HFFc6 (cell line): ENCODE data around the gene IFITM2. TPM values are rescaled to one million over a fixed set of nuclear protein-coding genes. Genes with fewer than 3 reads are reported as not detected.
"Not testable (repeated sequence)": the region's sequence is repeated elsewhere in the genome, so short reads cannot be mapped to it uniquely, and the experiment has no call there.

Experiments used
- DNase-seq: peaks from one replicate; pipeline ENCODE4 v3.0.0-alpha.2; 2018
- H3K27ac Mint-ChIP-seq: 2 replicates; pipeline ENCODE4 v1.8.0; 2020; ENCODE audit warnings: mild to moderate bottlenecking, mixed read lengths
- H3K27me3 Mint-ChIP-seq: 2 replicates; pipeline ENCODE4 v1.8.0; 2021; ENCODE audit warnings: mild to moderate bottlenecking, moderate library complexity, mixed read lengths; ENCODE audit not compliant: insufficient read depth
- H3K36me3 Mint-ChIP-seq: 2 replicates; pipeline ENCODE4 v1.8.0; 2021; ENCODE audit warnings: low read depth, mixed read lengths
- H3K4me1 Mint-ChIP-seq: 2 replicates; pipeline ENCODE4 v1.8.0; 2020; ENCODE audit warnings: low read depth, mixed read lengths
- H3K4me3 Mint-ChIP-seq: 2 replicates; pipeline ENCODE4 v1.8.0; 2020; ENCODE audit warnings: mild to moderate bottlenecking, moderate library complexity, mixed read lengths
- H3K9me3 Mint-ChIP-seq: 2 replicates; pipeline ENCODE4 v1.8.0; 2020; ENCODE audit warnings: mild to moderate bottlenecking, mixed read lengths
- CTCF ChIP-seq: fragments of 200-600 bp; sonication (generic); IDR thresholded peaks from 2 replicates; pipeline ENCODE4 v1.5.0; 2021; ENCODE audit warnings: antibody characterized with exemption, mild to moderate bottlenecking
- long read RNA-seq: library from polyadenylated mRNA; unstranded; transcript quantifications from one replicate; pipeline ENCODE4 v2.0.0, GENCODE V29; 2019
- total RNA-seq, 6 experiments: library from RNA; stranded (reverse); fragmentation: NEBNext Ultra II Directional; extraction: Animal tissue kit (Norgen Biotek cat#: 25700); gene quantifications; 2 replicates in 1 of 6; 3 replicates in 5 of 6; pipeline ENCODE4 v1.2.3, GENCODE V29; 2021

IFITM2 gene
- total RNA-seq, result 100 to 1,000 TPM; 257 to 325 (median 291) TPM
- long read RNA-seq, transcript IFITM2-206 (2 exons, 892 nt), result major isoform, 223 of 231 reads
- long read RNA-seq, partial matches to known transcripts, result 4 of 231 reads
- long read RNA-seq, other reads (novel, unspliced or antisense), result 4 of 231 reads

GRCh38 chr11:307766-308708, at the start of gene IFITM2:
IFITM2 (plus strand) TSS chr11:307816; CDS start chr11:308193, 377 bp downstream.
- H3K27ac Mint-ChIP-seq, result peak within 1 kb of the TSS; percentile 93
- H3K27me3 Mint-ChIP-seq, H3K9me3 Mint-ChIP-seq, H3K36me3 Mint-ChIP-seq: not testable (repeated sequence)
- TF ChIP-seq CTCF, result peak; percentile 15; the same call in 1 of the 2 replicates
- peak; percentile 77 for DNase-seq
- peaks cover 36% of the 10 kb centered on the region for H3K4me1 Mint-ChIP-seq
- H3K4me3 Mint-ChIP-seq, result peak within 1 kb of the TSS; percentile 91

- TF ChIP-seq CTCF, result no peak
- H3K4me3 Mint-ChIP-seq, result no peak overlapping the region
- no peaks in the 10 kb centered on the region for H3K4me1 Mint-ChIP-seq
- H3K27me3 Mint-ChIP-seq, result peaks cover 23% of the 10 kb centered on the region
- no peaks in the 10 kb centered on the region; the same call in 1 of the 2 replicates for H3K9me3 Mint-ChIP-seq
- no peak overlapping the region for H3K27ac Mint-ChIP-seq
- H3K36me3 Mint-ChIP-seq, result no peaks in the 10 kb centered on the region
- no peak for DNase-seq
These were observed 48.2 kb upstream of the IFITM2 start for GRCh38 chr11:259413-259812.

- H3K4me1 Mint-ChIP-seq, result no peaks in the 10 kb centered on the region
- no peaks in the 10 kb centered on the region for H3K36me3 Mint-ChIP-seq
- no peak for DNase-seq
- no peak overlapping the region for H3K4me3 Mint-ChIP-seq
- peaks cover 23% of the 10 kb centered on the region for H3K27me3 Mint-ChIP-seq
- H3K9me3 Mint-ChIP-seq, result no peaks in the 10 kb centered on the region; the same call in 1 of the 2 replicates
- no peak for TF ChIP-seq CTCF
- no peak overlapping the region for H3K27ac Mint-ChIP-seq
These were observed 46.0 kb upstream of the IFITM2 start for GRCh38 chr11:261624-262023.

- Mint-ChIP-seq H3K27me3 (peaks cover 17% of the 10 kb centered on the region), H3K9me3 (no peaks in the 10 kb centered on the region; the same call in 1 of the 2 replicates), H3K4me3 (no peak overlapping the region; the same call in 1 of the 2 replicates), H3K27ac (no peak overlapping the region), H3K36me3 (no peaks in the 10 kb centered on the region), H3K4me1 (no peaks in the 10 kb centered on the region)
- TF ChIP-seq CTCF, result no peak
- DNase-seq, result no peak
These were observed 40.8 kb upstream of the IFITM2 start for GRCh38 chr11:266676-267439.

- DNase-seq, result no peak
- no peaks in the 10 kb centered on the region; the same call in 1 of the 2 replicates for H3K9me3 Mint-ChIP-seq
- H3K4me1 Mint-ChIP-seq, result no peaks in the 10 kb centered on the region
- no peak overlapping the region for H3K27ac Mint-ChIP-seq
- no peaks in the 10 kb centered on the region for H3K36me3 Mint-ChIP-seq
- TF ChIP-seq CTCF, result no peak
- H3K4me3 Mint-ChIP-seq, result no peak overlapping the region
- H3K27me3 Mint-ChIP-seq, result peaks cover 24% of the 10 kb centered on the region
These were observed 40.1 kb upstream of the IFITM2 start for GRCh38 chr11:267491-267994.

- not testable (repeated sequence) for H3K27ac Mint-ChIP-seq, H3K9me3 Mint-ChIP-seq, H3K4me1 Mint-ChIP-seq, DNase-seq, H3K4me3 Mint-ChIP-seq, H3K36me3 Mint-ChIP-seq
- peaks cover 27% of the 10 kb centered on the region for H3K27me3 Mint-ChIP-seq
These were observed 38.9 kb upstream of the IFITM2 start for GRCh38 chr11:268716-269145.
